Kidney glomerular epithelial cell (primary cell): ENCODE results near the gene MYOM1.
A peak's percentile ranks its signal among the peaks of the same experiment; 100 is the strongest.

ENCODE experiments used
- DNase-seq: peaks from one replicate; lab custom pipeline; 2025; lab: John Stamatoyannopoulos, UW

Gene MYOM1

DNA sequence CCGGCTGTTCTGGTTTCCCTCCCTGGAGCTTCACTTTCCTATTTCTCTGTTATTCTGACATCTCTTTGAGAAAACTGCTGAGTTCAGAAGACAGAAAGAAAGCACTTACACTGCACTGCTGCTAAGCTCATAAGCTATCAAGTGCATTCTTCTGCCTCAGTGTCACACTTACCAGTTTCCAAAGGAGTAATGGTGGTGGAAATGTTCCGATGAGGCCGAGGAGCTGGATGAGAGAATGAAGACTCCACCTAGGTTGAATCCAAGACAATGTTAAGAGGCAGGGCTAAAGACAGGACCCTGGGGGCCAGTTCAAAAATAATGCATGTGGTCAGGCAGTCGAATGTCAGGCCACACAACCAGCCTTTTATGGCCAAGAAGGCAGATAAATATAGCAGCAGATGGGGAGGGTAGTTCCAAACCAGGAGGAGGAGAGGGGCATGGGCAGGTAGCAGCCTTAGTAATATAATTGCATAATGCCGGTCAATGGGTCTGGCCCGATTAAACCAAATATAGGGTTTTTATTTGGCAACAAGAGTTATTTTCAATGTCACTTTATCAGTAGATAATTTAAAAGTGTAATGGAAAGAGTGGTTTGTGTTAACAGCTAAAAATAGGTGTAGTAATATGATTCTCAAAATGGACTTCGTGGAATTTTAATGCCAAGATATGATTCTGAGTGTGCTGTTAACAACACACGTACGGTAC, at the start of gene MYOM1:
TSS of gene MYOM1 (minus strand) at position 338 of the 705 bp plus-strand sequence. CDS start 4,745 bp downstream, outside the sequence.
- no peak for DNase-seq

DNA sequence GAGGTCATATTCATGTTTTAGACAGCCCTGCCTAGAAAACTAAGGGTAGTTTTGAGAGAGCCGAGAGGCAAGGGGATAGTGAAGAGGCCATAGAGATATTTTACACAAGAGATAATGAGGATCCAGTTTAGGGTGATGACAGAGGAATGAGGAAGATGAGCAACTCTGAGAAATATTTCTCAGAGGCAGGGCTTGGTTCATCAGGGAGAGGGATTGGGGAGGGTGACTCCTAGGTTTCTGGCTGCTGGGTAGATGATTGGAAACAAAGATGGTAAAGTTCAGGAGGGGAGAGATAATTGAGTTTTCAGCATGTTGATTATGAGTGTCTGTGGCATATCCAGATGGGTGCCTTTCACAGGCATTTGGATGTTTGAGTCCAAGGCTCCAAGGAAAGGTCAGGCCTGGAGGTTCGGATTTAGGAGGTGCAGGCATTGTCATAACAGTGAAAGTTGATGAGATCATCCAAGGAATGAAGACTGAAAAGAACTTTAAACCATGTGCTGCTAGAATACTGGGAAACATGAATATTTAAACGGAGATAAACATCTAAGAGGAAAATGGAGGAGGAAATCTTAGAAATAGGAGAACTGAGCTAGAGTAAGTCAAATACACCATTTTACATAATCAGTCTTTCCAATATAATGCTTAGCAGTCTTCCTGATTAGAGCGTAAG, 49.6 kb upstream of the MYOM1 start:
- peak; percentile 32 for DNase-seq

DNA sequence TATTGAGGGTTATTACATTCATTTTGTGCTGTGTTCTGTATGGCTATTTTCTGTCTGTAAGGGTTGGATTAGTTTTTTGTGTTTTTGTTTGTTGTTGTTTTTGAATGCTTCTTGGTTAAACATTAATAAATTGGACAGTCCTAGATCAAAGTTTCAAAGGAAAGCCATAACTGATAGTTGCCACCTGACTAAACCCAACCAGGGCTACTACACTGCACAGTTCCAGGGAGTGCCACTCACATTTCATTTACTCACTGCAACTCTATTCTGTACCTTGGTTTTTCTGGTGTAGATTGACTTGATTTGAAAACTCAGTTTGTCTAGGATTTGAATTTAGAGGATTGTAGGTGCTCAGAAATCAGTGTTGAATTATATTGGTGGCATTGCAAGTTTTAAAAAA, 48.5 kb upstream of the MYOM1 start:
- DNase-seq: no peak

DNA sequence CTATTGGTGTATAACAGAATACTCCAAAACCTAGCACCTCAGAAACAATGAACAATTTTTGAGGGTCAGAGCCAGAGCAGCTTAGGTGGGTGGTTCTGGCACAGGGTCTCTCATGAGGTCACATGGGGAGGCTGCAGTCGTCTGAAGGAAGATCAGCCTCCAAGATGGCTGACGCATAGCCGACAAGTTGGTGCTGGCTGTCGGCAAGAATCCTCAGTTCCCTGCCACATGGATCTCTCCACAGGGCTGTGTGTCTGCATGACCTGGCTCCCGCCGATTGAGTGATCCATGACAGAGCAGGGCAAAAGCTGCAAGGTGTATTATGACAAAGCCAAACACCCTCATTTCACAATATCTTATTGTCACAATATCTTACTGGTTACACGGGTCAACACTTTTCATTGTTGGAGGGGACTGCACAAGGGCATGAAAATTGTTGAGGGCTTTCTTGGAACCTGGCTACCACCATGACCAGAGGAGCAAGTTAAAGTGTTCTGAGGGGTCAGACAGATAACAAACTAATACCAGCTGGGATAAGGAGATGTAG, 46.4 kb upstream of the MYOM1 start:
- DNase-seq: no peak

DNA sequence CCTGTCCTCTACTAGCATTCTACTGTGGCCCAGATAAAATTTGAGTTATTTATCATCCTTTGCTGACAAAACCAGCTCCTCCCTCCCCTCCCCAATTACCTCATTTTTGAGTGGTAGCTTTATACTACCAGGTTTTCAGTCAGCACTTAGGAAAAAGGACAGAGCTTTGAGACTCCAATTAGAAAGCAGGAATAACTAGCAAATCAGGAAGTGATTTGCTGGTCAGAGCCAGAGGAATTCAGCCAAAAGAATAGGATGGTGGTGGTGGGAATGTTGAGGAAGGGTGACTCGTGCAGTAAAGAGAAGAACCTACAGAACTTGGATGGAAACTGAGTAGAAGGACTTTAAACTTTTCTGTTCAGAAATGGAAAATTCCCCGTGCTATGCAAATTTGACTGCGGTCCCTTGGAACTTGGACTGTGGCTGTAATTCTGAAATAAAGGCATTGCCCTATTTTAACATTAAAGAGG, 45.8 kb upstream of the MYOM1 start:
- DNase-seq: peak; percentile 56

DNA sequence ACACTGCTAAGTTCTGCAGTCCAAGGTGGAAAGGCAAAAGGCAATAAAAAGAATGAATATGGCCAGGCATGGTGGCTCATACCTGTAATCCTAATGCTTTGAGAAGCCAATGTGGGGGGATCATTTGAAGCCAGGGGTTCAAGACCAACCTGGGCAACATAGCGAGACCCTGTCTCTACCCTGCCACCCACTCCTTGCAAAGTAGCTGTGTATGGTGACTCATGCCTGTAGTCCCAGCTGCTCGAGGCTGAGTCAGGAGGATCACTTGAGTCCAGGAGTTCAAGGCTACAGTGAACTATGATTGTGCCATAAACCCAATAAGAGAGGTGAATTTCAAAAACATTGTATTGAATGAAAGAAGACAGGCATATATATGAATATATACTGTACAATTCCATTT, 44.6 kb upstream of the MYOM1 start:
- DNase-seq: no peak

DNA sequence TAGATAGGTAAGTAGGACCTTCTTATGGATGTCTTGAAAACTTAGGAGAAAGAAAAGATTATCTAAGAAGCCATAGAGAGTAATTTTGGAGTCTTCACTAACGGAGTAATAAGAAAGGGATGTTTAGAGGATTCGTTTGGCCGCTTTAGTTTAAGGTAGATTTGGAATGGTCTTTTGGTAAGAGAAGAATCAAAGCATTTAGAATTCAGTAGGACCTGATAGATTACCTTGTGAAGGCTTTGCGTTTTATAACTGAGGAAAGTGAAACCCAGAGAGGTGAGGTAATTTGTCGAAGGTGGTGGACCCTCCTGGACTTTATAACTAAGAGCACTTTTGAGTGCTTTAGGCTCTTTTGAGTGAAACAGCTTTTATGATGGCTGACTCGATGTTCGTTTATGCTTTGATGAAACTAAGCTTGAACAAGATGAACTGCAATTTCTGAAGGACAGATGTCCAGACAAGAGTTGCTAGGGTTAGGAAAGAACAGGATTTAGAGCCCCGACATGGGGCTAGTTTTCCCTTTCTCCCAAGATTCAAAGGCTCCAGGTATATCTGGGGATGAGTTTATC, 43.4 kb upstream of the MYOM1 start:
- DNase-seq: no peak

DNA sequence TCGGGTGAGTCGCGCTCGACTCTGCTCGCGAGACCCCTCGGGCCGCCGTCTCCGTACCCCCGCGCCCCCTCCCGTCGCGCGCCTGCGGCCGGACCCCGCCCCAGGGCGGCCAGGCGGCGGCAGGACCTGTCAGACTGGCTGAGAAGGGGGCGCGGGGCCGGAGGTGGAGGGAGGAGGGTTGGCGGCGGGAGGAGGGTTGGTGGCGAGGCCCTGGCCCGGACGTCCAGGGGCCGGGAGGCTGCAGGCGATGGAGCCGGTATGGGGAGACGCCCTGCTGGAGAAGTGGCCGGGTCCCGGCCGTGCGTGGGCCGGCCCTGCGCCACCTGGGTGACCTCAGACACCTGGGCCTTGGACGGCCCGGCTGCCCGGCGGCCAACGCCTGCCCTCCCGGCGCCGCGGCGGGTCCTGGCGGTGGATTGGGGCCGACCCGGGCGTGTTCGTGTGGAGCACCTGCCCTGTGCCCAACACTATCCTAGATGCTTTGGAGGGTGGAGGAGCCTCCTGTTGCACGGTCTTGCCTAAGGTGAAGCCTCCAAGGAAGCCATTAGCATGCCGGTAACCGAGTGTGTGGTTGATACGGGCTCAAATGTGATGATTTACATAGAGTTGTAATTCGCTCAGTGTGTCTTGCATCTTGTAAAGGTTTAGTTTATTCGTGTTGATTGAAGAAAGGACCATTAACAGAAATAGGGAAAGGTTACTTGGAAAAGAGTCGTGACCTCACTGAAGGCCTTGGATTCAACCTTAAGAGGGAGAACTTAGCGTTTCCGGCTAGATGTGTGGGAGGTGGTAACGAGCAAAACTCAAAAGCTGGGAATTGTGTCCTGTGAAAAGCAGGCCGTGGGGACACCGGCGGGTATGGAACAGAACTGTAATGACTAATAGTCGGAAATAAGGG, 42.7 kb upstream of the MYOM1 start:
- DNase-seq: peak; percentile 76

DNA sequence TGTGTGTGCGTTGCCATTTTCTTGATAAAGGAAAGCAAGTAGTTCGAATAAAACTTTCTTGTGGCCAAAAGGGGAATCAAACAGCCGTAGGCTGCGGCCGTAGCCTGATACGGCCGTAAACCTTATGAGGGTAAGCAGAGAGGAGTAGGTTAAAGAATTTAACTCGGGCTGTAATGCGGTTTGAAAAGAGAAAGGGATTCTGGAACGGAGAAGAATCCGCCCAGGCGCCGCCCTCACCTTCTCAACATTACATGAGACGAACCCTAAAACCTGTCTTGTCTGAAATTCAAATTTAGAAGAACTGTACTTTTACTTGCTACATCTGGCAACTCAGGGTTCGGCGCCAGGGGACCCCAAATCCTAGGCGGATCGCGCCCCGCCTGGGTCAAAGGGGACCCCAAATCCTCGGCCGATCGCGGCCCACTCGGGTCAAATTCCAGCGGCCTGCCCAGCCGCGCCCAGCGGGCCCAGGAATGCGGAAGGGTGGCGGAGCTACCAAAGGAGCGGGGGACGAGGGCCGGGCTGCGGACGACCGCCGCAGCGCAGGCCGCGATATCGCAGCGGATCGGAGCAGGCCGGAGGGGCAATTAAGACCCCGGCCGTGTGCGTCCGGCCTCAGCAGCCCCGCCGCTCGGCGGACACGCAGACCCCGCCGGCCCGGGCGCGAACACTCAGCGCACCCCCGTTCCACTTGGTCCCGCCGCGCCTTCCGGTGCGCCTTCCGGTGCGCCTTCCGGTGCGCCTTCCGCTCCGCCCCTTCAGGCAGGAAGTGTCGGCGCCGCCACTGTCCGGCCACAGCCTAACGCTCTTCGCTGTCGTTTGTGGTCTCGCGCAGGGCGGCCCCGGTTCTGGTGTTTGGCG, 41.8 kb upstream of the MYOM1 start, which contains the start of gene MYL12B:
TSS of gene MYL12B (plus strand) at position 761 of the 861 bp plus-strand sequence. CDS start 10,766 bp downstream, outside the sequence.
- peak; percentile 87 for DNase-seq

DNA sequence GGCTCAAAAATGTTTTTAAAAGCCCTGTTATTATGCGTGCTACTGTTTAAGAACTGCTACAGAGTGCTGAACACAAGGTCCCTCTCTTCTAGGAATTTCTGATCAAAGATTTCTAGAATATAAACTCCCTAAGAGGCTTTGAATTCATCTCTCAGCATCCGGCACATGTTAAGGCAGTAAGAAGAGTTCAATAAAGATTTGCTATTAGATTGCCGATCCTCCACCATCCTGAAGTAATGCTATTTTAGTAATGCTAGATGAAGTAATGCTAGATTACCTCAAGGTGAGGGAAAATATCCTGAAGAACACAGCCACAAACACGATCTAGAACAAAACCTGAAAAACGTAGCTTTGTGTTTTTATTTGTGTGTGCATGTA, 41.2 kb upstream of the MYOM1 start:
- peak; percentile 69 for DNase-seq

DNA sequence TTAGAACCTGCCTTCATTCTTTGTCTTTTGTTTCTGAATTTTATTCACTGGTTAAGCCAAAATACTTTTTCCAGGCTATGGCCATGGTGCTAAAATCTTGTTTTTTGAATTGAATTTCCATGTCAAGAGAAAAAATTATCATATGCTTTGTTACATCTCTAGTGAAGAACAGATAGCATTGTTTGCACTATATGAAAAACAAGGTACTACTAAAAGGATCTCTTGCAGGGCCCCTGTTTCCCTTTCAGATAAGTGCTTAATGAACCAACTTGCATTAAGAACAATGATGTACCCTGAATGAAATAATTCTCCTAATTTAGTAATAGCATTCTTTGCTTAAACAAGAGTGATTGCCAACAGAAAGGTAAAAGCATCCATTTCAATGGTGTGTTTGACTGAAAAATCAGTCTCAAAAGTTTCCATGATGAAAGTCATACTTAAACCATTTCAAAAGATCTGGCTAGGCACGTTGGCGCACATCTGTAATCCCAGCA, 37.9 kb upstream of the MYOM1 start:
- DNase-seq: no peak

DNA sequence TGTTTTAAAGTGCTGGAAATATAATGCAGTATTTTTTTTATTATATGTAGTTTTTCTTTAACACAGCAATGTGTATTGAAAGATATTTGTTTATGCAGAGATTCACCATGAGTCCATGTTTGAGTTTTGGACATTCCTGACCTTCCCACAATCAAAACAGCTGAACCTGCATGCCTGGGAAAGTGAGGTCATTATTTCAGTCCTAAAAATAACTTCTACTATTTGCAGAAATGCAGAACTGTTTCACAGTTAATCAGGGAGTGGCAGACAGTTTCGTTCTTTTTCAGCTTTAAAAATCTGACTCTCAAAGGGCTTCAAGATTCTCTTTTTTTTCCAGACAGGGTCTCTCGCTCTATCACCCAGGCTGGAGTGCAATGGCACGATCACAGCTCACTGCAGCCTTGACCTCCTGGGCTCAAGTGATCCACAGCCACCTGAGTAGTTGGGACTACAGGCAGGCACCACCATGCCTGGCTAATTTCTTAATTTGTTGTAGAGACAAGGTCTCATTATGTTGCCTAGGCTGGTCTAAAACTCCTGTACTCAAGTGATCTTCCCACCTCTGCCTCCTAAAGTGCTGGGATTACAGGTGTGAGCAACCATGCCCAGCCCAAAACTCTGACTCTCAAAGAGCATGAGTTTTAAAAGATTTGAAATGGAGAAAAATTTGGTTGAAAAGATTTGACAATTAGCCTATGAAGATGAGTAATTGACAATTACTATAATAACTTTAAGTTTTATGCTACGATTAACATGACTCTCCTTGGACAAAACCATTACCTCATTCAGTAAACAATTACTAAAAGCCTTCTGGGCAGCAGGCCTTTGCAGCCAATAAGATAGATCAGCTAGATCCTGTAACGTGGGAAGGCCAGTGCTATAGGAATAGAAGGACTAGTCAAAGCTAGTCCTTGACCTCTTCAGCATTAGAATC, 37.2 kb upstream of the MYOM1 start:
- DNase-seq: peak; percentile 78

DNA sequence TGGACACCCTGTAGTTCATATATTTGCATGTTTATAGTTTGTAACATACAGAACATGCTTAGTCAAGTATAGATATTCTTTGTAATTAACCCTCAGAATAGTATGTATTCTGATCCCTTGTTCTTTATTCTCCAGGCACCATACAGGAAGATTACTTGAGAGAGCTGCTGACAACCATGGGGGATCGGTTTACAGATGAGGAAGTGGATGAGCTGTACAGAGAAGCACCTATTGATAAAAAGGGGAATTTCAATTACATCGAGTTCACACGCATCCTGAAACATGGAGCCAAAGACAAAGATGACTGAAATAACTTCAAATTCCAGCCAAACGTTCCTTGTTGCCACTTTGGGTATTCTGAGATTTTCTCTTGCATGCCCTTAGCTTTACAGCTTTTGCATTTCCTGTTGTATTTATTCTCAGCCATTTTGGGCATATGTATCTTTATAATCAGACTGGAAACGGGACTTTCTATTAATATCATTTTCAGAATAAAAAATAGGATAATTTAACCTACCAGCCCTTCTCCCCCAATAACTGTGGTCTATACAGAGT, 35.9 kb upstream of the MYOM1 start:
- no peak for DNase-seq

DNA sequence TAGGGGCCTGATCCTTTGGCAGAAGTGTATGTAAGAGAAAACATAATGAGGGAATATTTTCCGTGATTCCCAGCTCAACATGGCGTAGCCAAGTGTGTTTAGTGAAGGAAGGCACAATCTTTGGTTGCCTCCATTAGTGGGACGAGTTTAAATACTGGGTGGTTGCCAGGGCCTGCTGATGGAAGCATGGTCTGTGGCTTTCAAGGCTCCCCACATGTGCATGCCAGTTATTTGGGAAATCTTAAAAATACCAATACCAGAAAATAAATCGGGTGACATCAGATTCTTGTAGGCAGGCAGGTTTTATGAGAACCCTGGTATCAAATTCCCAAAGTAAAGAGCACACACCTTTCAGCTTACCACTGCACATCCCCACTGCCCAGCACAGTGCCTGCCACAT, 35.0 kb upstream of the MYOM1 start:
- DNase-seq: no peak

DNA sequence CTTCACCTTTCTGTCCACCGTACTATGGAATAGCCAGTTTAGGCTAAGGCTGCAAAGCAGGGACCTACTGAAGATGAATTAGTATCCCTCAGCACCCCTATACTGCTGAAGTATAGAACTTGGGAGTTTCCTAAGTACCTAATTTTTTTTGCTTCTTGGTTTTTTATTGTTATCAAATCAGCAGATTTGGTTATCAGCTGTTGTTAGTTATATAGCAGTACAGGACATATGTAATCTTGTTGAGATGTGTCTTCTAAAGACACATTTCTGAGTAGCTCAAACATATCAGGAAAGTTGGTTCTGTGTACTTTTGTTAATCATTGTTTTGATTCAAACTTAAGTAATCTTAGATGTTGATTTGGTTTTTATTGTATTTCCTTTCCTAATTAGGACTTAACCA, 33.1 kb upstream of the MYOM1 start:
- no peak for DNase-seq

DNA sequence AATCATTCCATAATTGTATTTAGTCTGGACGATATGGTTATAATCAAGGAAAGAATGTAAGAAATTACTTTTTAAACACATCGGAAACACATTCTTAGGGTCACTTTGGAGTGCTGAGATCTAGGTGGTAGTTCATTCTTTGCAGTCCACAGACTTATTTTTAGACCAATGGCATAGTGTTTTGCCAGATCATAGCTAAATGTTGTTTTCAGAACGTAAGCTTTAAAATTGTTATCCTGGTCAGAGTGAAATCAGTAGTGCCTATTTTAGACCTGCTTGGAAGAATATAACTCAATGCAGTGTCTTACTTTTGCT, 32.2 kb upstream of the MYOM1 start:
- DNase-seq: no peak

DNA sequence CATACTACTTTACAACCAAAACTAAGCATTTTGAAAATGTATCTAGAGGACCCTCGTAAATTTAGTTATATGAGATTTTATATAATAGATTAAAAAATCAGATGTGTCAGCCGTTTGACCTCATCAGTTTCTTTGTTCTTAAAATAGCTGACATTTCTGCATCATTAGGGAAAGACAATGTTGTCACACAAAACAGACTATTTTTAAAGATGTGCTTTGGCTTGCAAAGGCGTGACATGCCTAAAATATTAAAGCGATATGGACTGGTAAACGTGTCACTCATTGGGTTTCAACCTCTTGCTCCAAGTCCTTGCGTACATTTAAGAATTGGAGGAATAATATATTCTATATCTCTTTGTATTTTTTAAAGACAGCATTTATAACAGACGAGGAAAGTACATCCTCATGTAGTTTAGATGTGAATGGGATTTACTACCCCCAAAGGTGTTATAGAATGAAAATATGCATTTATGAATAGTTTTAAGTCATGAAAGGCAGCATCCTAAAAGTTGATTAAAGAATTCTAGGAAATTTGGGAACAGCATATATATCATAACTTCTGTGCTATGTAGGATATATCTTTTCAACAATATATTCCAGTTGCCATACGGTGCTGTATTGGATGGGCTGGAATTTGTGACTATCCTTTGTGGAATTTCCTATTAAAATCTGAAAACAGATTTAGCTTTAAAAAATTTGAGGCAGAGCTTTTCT, 31.6 kb upstream of the MYOM1 start:
- peak; percentile 28 for DNase-seq

DNA sequence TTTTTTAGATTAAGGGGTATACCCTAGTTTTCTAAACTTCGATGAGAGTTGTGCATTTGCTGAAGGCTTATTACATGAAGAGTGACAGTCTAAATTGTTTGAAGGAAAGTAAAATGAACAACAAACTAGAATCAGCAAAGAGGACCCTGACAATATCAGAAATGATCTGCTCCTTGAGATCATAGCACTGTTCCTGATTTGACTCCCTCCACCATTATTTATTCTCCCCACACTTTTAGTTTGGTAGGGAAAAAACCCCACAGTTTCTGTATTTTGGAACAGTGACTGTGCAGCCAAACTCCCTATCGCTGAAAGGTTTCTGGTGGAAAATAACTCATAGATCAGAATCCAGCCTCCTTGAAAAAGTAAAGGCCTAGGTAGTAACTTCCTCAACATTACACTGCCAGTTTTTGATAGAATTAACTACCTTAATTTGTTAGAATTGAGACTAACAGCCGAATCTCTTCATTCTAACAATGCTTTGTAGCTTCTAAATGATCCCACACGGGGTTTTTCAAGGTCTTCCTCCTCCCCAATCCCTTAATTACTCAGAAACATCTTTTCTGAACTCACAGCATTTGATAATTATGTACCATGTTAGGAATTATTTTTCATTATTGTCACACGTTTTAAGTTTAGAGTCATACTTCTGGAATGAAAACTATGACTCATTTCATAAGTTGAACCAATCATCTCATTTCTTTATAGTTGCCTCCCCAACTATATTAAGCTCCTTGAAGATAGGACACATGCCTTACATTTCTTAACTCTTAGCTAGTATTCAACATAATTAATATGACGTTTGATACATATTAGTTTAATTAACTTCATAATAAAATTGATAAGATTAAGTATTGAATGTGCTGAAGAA, 30.7 kb upstream of the MYOM1 start:
- peak; percentile 89 for DNase-seq
